ENCODE results near the gene WDR11.

Gene WDR11

GRCh38 chr10:120950051-120950561 lies 98.9 kb downstream of the WDR11 start:
- H3K27ac ChIP-seq (ENCODE audit: insufficient read depth in 1 of 2, low read depth in 1 of 2, low read length in 2 of 2, poor library complexity in 1 of 2, severe bottlenecking in 2 of 2) = no peak overlapping the region
- 5% methylated on average over 24 of the region's 24 CpGs for whole genome bisulfite sequencing (ENCODE audit: insufficient coverage)
- peaks cover 5 to 48% (median 26%) of the 10 kb centered on the region in 5 experiments for H3K27me3 ChIP-seq (replicated peaks in 2 of 5; ENCODE audit: control insufficient read depth in 4 of 5, insufficient read depth in 5 of 5, low read length in 4 of 5)

DNA sequence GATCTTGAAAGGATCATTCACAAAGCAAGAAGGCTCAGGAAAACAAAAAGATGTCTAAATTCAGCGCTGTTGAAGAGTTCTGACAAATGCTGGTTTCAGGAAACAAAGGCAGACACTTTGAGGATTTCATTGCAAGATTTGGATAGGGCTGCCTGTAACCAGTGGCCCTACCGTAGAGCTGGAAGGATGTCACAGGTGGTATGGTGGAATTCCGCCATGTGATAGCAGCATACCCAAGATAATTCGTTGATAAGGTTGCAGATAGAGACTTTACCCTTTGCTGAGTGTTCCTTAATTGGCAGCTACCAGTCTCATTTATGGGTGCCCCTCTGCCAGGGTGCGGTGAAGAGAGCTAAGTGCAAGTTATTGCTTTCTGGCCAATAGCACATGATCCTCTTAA lies 100.1 kb downstream of the WDR11 start:
- peaks cover 5 to 48% (median 26%) of the 10 kb centered on the region in 5 experiments for H3K27me3 ChIP-seq (replicated peaks in 2 of 5; ENCODE audit: control insufficient read depth in 4 of 5, insufficient read depth in 5 of 5, low read length in 4 of 5)
- peaks cover 0 to 13% (median 10%) of the 10 kb centered on the region in 4 experiments for H3K4me1 ChIP-seq (ENCODE audit: control extremely low read depth in 1 of 4, control insufficient read depth in 4 of 4, insufficient read depth in 4 of 4, low read length in 3 of 4)
- H3K36me3 ChIP-seq (ENCODE audit: control insufficient read depth in 4 of 4, insufficient read depth in 4 of 4, low read length in 3 of 4) = no peaks in the 10 kb centered on the region
- peaks cover 0 to 14% (median 1%) of the 10 kb centered on the region in 5 experiments for H3K9me3 ChIP-seq (ENCODE audit: control extremely low read depth in 1 of 5, control insufficient read depth in 4 of 5, insufficient read depth in 2 of 5, low read depth in 1 of 5, low read length in 4 of 5)
- WGBS (ENCODE audit: insufficient coverage) = 96% methylated on average over 5 of the region's 5 CpGs
- ChIA-PET CTCF (interaction anchor here (1.3 kb wide), 1 partner anchor 8 kb away, joined by 5 read pairs; no protein-coding TSS in a partner anchor), POLR2A (no interaction called here)
- DNase-seq = no peak
- no peak overlapping the region for H3K4me3 ChIP-seq (ENCODE audit: control insufficient read depth in 1 of 7, extremely low read depth in 1 of 7, insufficient read depth in 4 of 7, low read depth in 2 of 7, low read length in 6 of 7)
- H3K27ac ChIP-seq (ENCODE audit: insufficient read depth in 1 of 2, low read depth in 1 of 2, low read length in 2 of 2, poor library complexity in 1 of 2, severe bottlenecking in 2 of 2) = no peak overlapping the region

More at GRCh38 chr10:120950051-120950561, 98.9 kb downstream of the WDR11 start:
- H3K36me3 ChIP-seq (ENCODE audit: control insufficient read depth in 4 of 4, insufficient read depth in 4 of 4, low read length in 3 of 4) = no peaks in the 10 kb centered on the region
- ChIA-PET CTCF (interaction anchor here (1.1 to 2.2 kb wide), 3 partner anchors 8 to 937 kb away, joined by 4 to 18 read pairs (median 12); no protein-coding TSS in a partner anchor), POLR2A (interaction anchor here (0.6 kb wide), 1 partner anchor 1950 kb away, joined by 3 read pairs; no protein-coding TSS in a partner anchor)
- peaks cover 0 to 14% (median 1%) of the 10 kb centered on the region in 5 experiments for H3K9me3 ChIP-seq (ENCODE audit: control extremely low read depth in 1 of 5, control insufficient read depth in 4 of 5, insufficient read depth in 2 of 5, low read depth in 1 of 5, low read length in 4 of 5)
- DNase-seq = peak in 1 of 3 donors; percentile 30
- peak overlapping the region in 2 of 7 experiments; percentile 61 to 78 for H3K4me3 ChIP-seq (ENCODE audit: control insufficient read depth in 1 of 7, extremely low read depth in 1 of 7, insufficient read depth in 4 of 7, low read depth in 2 of 7, low read length in 6 of 7)
- peaks cover 0 to 13% (median 10%) of the 10 kb centered on the region in 4 experiments for H3K4me1 ChIP-seq (ENCODE audit: control extremely low read depth in 1 of 4, control insufficient read depth in 4 of 4, insufficient read depth in 4 of 4, low read length in 3 of 4)

DNA sequence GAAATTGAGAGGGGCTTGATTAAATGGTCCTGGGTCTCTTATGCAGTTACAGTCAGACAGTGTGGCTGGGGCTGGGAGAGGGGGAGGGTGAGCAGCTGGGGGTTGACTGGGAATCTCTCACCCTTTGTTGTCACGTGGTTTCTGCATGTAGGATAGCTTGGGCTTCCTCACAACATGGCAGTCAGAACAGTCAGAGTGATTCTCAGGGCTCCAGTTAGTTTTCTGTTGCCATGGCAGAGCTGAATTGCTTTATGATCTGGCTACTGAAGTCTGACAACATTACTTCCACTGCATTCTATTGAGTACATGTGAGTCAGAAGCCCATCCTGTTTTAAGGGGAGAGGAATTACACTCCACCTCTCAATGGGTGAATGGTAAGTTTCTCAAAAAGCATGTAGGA lies 102.7 kb downstream of the WDR11 start:
- CTCF ChIA-PET = interaction anchor here (1.6 kb wide), 1 partner anchor 9 kb away, joined by 3 read pairs; no protein-coding TSS in a partner anchor
- H3K27me3 ChIP-seq (replicated peaks in 2 of 5; ENCODE audit: control insufficient read depth in 4 of 5, insufficient read depth in 5 of 5, low read length in 4 of 5) = peaks cover 5 to 47% (median 26%) of the 10 kb centered on the region in 5 experiments
- no CpG with 5 or more reads among the region's 1 CpG for WGBS (ENCODE audit: insufficient coverage)

More for the DNA sequence above, 102.7 kb downstream of the WDR11 start:
- Histone ChIP-seq H3K4me3 (ENCODE audit: control insufficient read depth in 1 of 7, extremely low read depth in 1 of 7, insufficient read depth in 4 of 7, low read depth in 2 of 7, low read length in 6 of 7) (no peak overlapping the region), H3K27ac (ENCODE audit: insufficient read depth in 1 of 2, low read depth in 1 of 2, low read length in 2 of 2, poor library complexity in 1 of 2, severe bottlenecking in 2 of 2) (no peak overlapping the region), H3K36me3 (ENCODE audit: control insufficient read depth in 4 of 4, insufficient read depth in 4 of 4, low read length in 3 of 4) (no peaks in the 10 kb centered on the region), H3K9me3 (ENCODE audit: control extremely low read depth in 1 of 5, control insufficient read depth in 4 of 5, insufficient read depth in 2 of 5, low read depth in 1 of 5, low read length in 4 of 5) (peaks cover 0 to 14% (median 1%) of the 10 kb centered on the region in 5 experiments), H3K4me1 (ENCODE audit: control extremely low read depth in 1 of 4, control insufficient read depth in 4 of 4, insufficient read depth in 4 of 4, low read length in 3 of 4) (peaks cover 0 to 12% (median 9%) of the 10 kb centered on the region in 4 experiments)
- DNase-seq = peak in 1 of 3 donors; percentile 6
- POLR2A ChIA-PET = no interaction called here

Data from common myeloid progenitor, CD34-positive (primary cell).